Mesothelial cell of epicardium (in vitro differentiated cells): ENCODE measurements around the gene AGT. TPM values are rescaled to one million over a fixed set of nuclear protein-coding genes. Genes with fewer than 3 reads are reported as not detected.

Experiments
- DNase-seq, 2 experiments: peaks; one replicate each; pipeline ENCODE4 v3.0.0; 2021; ENCODE audit warnings: low spot score in 2 of 2; ENCODE audit not compliant: unreplicated experiment in 2 of 2
- H3K27ac Mint-ChIP-seq: 2 replicates; pipeline ENCODE4 v1.8.0; 2021; ENCODE audit warnings: mixed read lengths
- H3K27me3 Mint-ChIP-seq: 2 replicates; pipeline ENCODE4 v1.8.0; 2021; ENCODE audit warnings: low read depth, mixed read lengths
- H3K36me3 Mint-ChIP-seq: 2 replicates; pipeline ENCODE4 v1.8.0; 2021; ENCODE audit warnings: mixed read lengths
- H3K4me1 Mint-ChIP-seq: 2 replicates; pipeline ENCODE4 v1.8.0; 2021; ENCODE audit warnings: mixed read lengths
- H3K4me3 Mint-ChIP-seq: 2 replicates; pipeline ENCODE4 v1.8.0; 2021; ENCODE audit warnings: mild to moderate bottlenecking, moderate library complexity, mixed read lengths
- H3K9me3 Mint-ChIP-seq: 2 replicates; pipeline ENCODE4 v1.8.0; 2021; ENCODE audit warnings: mixed read lengths
- total RNA-seq: library from RNA; stranded (reverse); gene quantifications from 3 replicates; pipeline ENCODE4 v1.2.1, GENCODE V29; 2021
- TF ChIP-seq, protein P1 (sequence below): fragments of 200-600 bp; sonication (generic); IDR thresholded peaks from one replicate; pipeline ENCODE4 v1.5.0; 2021; ENCODE audit warnings: antibody characterized with exemption; ENCODE audit not compliant: unreplicated experiment

Gene AGT
- total RNA-seq, 1 donor from 2014 or later: 1.1 TPM

DNA sequence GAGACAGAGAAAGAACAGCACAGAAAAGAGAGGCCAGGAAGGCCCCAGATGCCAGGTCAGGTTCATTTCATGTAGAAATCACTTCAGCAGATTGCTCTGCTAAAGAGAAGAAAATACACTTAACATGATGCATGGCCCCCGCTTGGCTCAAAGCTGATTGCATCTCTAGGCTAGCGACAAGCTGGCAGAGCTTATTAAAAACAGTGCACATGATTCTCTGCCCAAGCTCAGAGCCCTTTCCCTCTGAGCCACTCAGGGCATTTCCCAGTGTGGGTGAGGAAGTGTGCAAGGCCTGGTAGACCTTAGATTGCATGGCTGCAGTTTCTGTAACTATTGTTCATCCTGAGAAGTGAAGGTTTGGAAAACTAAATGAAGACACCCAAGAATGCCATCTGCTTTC, 30.0 kb upstream of the AGT start:
- Mint-ChIP-seq H3K27ac (no peak overlapping the region), H3K9me3 (no peaks in the 10 kb centered on the region), H3K4me3 (no peak overlapping the region), H3K4me1 (peaks cover 10% of the 10 kb centered on the region), H3K27me3 (peaks cover 3% of the 10 kb centered on the region), H3K36me3 (no peaks in the 10 kb centered on the region)
- TF ChIP-seq, protein P1, sequence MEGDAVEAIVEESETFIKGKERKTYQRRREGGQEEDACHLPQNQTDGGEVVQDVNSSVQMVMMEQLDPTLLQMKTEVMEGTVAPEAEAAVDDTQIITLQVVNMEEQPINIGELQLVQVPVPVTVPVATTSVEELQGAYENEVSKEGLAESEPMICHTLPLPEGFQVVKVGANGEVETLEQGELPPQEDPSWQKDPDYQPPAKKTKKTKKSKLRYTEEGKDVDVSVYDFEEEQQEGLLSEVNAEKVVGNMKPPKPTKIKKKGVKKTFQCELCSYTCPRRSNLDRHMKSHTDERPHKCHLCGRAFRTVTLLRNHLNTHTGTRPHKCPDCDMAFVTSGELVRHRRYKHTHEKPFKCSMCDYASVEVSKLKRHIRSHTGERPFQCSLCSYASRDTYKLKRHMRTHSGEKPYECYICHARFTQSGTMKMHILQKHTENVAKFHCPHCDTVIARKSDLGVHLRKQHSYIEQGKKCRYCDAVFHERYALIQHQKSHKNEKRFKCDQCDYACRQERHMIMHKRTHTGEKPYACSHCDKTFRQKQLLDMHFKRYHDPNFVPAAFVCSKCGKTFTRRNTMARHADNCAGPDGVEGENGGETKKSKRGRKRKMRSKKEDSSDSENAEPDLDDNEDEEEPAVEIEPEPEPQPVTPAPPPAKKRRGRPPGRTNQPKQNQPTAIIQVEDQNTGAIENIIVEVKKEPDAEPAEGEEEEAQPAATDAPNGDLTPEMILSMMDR: no peak
- DNase-seq: no peak

DNA sequence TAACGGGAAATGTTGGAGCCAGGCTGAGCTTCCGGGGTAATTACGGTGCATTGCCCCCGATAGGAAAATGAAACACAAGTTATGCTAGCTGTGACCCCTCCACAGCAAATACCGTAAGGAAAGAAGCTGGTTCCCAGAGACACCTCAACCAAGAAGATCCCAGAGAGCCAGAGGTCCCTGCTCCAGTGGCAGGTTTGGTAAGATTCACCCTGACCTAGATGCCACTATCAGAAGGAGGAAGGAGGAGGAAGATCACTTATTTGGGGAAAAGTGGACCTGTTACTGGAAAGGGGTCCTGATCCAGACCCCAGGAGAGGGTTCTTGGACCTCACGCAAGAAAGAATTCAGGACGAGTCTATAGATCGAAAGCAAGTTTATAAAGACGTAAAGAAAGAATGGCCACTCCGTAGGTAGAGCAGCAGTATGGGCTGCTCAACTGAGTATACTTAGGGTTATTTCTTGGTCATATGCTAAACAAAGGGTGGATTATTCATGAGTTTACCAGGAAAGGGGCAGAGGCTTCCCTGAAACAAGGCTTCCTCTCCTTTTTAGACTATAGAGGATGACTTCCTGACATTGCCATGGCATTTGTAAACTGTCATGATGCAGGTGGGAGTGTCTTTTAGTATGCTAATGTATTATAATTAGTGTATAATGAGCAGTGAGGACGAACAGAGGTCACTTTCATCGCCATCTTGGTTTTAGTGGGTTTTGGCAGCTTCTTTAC, 25.8 kb upstream of the AGT start:
- H3K4me3 Mint-ChIP-seq: no peak overlapping the region
- H3K27ac Mint-ChIP-seq: no peak overlapping the region
- no peak for DNase-seq
- H3K4me1 Mint-ChIP-seq: peaks cover 10% of the 10 kb centered on the region
- peaks cover 10% of the 10 kb centered on the region for H3K9me3 Mint-ChIP-seq
- TF ChIP-seq, protein P1: no peak
- peaks cover 15% of the 10 kb centered on the region for H3K27me3 Mint-ChIP-seq
- no peaks in the 10 kb centered on the region for H3K36me3 Mint-ChIP-seq

DNA sequence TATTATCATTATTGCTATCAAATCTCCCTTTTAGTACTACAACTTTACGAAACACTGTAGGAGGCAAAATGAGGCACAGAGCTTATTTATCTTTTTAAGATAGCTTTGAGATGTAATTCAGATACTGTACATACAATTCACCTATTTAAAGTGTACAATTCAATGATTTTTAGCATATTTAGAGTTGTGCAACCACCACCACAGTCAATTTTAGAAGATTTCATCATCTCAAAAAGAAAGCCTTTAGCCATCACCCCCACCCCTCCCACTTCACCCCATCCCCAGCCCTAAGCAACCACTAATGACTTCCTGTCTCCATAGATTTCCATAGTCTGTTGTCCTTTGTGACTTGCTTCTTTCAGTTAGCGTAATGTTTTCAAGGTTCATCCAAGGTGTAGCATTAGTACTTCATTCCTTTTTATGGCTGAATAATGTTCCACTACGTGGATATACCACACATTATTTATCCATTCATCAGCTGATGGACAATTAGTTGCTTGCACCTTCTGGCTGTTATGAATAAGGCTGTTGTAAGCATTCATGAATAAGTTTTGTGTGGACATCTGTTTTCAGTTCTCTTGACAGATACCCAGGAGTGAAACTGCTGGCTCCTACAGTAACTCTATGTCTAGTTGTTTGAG, 23.8 kb upstream of the AGT start:
- no peaks in the 10 kb centered on the region for H3K4me1 Mint-ChIP-seq
- TF ChIP-seq, protein P1: no peak
- no peak for DNase-seq
- H3K9me3 Mint-ChIP-seq: peaks cover 10% of the 10 kb centered on the region
- peaks cover 19% of the 10 kb centered on the region for H3K27me3 Mint-ChIP-seq
- H3K4me3 Mint-ChIP-seq: no peak overlapping the region
- H3K36me3 Mint-ChIP-seq: no peaks in the 10 kb centered on the region
- no peak overlapping the region for H3K27ac Mint-ChIP-seq

DNA sequence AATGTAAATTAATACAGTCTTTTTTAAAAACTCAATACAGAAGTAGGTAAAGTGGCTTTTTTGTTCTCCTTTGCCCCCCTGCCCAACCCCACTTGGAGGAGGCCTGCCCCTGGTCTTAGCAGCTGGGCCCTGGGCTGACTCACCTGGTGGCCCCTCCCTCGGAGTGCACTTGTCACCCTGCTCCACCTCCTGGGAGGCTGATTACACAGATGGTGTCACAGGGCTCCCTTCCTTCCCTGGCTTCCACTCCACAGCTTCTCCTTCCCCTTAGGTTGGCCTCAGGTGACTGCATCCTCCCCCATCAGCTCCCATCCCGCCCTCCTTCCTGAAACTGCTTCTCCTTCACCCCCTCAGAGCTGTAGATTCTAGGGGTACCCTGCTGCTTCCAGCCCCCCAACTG, 21.5 kb upstream of the AGT start:
- TF ChIP-seq, protein P1: no peak
- no peaks in the 10 kb centered on the region for H3K36me3 Mint-ChIP-seq

DNA sequence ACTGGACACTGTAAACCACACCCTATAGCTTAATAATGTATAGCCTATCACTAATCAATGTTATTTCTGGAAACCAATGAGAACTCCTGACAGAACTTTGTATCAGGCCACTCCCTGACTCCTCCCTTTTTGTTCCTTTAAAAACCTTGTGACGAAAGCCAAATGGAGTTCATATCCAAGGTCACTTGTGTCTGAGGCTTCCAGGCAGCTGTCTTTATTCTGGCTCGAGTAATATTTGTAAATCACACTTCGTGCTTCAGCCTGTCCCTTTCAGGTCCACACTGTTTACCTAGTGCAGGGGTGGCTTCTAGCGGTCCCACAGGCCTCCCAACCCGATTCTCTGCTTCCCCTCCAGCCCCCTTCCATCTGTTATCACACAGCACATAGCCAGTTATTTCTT, 17.1 kb upstream of the AGT start:
- TF ChIP-seq, protein P1: no peak
- Mint-ChIP-seq H3K9me3 (peaks cover 5% of the 10 kb centered on the region), H3K27ac (no peak overlapping the region), H3K4me1 (no peaks in the 10 kb centered on the region), H3K27me3 (peaks cover 7% of the 10 kb centered on the region), H3K36me3 (no peaks in the 10 kb centered on the region), H3K4me3 (no peak overlapping the region)
- DNase-seq: no peak

More for the DNA sequence above, 21.5 kb upstream of the AGT start:
- Mint-ChIP-seq H3K4me3 (no peak overlapping the region), H3K27ac (no peak overlapping the region), H3K27me3 (peaks cover 19% of the 10 kb centered on the region), H3K9me3 (peaks cover 10% of the 10 kb centered on the region), H3K4me1 (no peaks in the 10 kb centered on the region)
- DNase-seq: no peak
